HG03025 (cell line): Measurements from ENCODE around the gene TFF1.

Source experiments
- ATAC-seq: cut with Tn5 transposase; IDR thresholded peaks from one replicate; pipeline ENCODE4 v1.9.1; 2021; ENCODE audit warnings: mild to moderate bottlenecking, moderate library complexity; ENCODE audit not compliant: unreplicated experiment, low FRiP score

The TFF1 gene

GRCh38 chr21:42400525-42400924 is 34.2 kb upstream of the TFF1 start:
- no peak for ATAC-seq

- ATAC-seq, result no peak
Measured at GRCh38 chr21:42398436-42399028, 32.2 kb upstream of the TFF1 start.

GRCh38 chr21:42397746-42398394 is 31.5 kb upstream of the TFF1 start:
- no peak for ATAC-seq

GRCh38 chr21:42396799-42397745 is 30.7 kb upstream of the TFF1 start:
- ATAC-seq, result no peak

- ATAC-seq, result no peak
Measured at GRCh38 chr21:42395905-42396651, 29.7 kb upstream of the TFF1 start, which contains the start of gene TMPRSS3. Gene TMPRSS3, minus strand, starts transcription at chr21:42396052. Its CDS starts 635 bp downstream, at chr21:42395417.

GRCh38 chr21:42395302-42395701 is 29.0 kb upstream of the TFF1 start:
- ATAC-seq, result no peak

GRCh38 chr21:42393443-42393950 is 27.2 kb upstream of the TFF1 start:
- no peak for ATAC-seq

GRCh38 chr21:42392731-42393442 is 26.6 kb upstream of the TFF1 start:
- ATAC-seq, result no peak

GRCh38 chr21:42391297-42391696 is 25.0 kb upstream of the TFF1 start:
- ATAC-seq, result no peak

- ATAC-seq, result no peak
Measured at GRCh38 chr21:42390696-42391095, 24.4 kb upstream of the TFF1 start.

- ATAC-seq, result no peak
Measured at GRCh38 chr21:42390193-42390592, 23.9 kb upstream of the TFF1 start.

GRCh38 chr21:42389449-42389835 is 23.1 kb upstream of the TFF1 start:
- no peak for ATAC-seq

- ATAC-seq, result no peak
Measured at GRCh38 chr21:42388740-42389448, 22.6 kb upstream of the TFF1 start.

- ATAC-seq, result no peak
Measured at GRCh38 chr21:42387843-42388340, 21.6 kb upstream of the TFF1 start.

GRCh38 chr21:42387164-42387563 is 20.8 kb upstream of the TFF1 start:
- ATAC-seq, result no peak

- no peak for ATAC-seq
Measured at GRCh38 chr21:42386034-42386591, 19.8 kb upstream of the TFF1 start.

- no peak for ATAC-seq
Measured at GRCh38 chr21:42385619-42386018, 19.3 kb upstream of the TFF1 start.

- ATAC-seq, result no peak
Measured at GRCh38 chr21:42384989-42385388, 18.7 kb upstream of the TFF1 start.
